Body of pancreas (tissue), 4 donors: ENCODE measurements around the gene PEAR1.

Source experiments
- POLR2A ChIP-seq, 3 donors: fragments of 450-650 bp; IDR thresholded peaks; one replicate each; pipeline ENCODE4 v1.6.1; 2016; ENCODE audit warnings: antibody characterized with exemption in 3 of 3, mild to moderate bottlenecking in 2 of 3
- TF ChIP-seq, protein P1 (sequence below), 7 experiments: fragments of 450-650 bp in 4 of 7; fragments of 200-600 bp in 3 of 7; sonication (generic) in 3 of 7; IDR thresholded peaks; one replicate each; pipeline ENCODE4 v1.5.1; 2016 to 2019; ENCODE audit warnings: antibody characterized with exemption in 7 of 7

DNA sequence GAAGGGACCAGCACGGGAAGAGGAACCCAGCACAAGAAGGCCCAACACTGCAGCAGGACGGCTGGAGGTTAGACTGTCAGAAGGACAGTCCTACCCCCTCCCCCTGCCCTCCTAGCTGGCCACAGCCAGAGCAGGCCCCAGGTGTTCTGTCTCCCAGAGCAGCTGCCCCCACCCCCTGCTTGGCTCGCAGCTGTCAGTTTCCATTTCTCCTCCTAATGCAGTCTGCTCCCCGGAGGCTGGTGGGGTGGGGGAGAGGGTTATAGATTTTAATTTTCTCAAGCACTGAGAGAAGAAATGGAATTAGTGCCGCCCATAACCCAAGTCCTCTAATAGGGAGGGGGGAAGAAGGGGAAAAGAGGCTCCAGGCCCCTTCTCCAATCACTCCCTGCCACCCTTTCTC lies 13.0 kb upstream of the PEAR1 start:
- TF ChIP-seq, protein P1, sequence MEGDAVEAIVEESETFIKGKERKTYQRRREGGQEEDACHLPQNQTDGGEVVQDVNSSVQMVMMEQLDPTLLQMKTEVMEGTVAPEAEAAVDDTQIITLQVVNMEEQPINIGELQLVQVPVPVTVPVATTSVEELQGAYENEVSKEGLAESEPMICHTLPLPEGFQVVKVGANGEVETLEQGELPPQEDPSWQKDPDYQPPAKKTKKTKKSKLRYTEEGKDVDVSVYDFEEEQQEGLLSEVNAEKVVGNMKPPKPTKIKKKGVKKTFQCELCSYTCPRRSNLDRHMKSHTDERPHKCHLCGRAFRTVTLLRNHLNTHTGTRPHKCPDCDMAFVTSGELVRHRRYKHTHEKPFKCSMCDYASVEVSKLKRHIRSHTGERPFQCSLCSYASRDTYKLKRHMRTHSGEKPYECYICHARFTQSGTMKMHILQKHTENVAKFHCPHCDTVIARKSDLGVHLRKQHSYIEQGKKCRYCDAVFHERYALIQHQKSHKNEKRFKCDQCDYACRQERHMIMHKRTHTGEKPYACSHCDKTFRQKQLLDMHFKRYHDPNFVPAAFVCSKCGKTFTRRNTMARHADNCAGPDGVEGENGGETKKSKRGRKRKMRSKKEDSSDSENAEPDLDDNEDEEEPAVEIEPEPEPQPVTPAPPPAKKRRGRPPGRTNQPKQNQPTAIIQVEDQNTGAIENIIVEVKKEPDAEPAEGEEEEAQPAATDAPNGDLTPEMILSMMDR (IDR thresholded peaks at IDR 0.05) = no peak
- TF ChIP-seq POLR2A (IDR thresholded peaks at IDR 0.05) = no peak
